Measurements from ENCODE around the gene ZKSCAN3. TPM values are rescaled to one million over a fixed set of nuclear protein-coding genes. Genes with fewer than 3 reads are reported as not detected.

Gene ZKSCAN3
- total and polyA plus RNA-seq, 10 of the 15 experiments (the other 5 are each of a cell fraction or from before 2014, with no cell fraction given) = 0.86 to 4.3 (median 3.1) TPM

GRCh38 chr6:28357036-28357435 lies 7.3 kb downstream of the ZKSCAN3 start:
- H3K27ac ChIP-seq (ENCODE audit: control insufficient read depth, insufficient read depth) = no peak overlapping the region
- POLR2A ChIA-PET = no interaction called here
- no peaks in the 10 kb centered on the region; a peak in 2 of 4 replicates for H3K36me3 ChIP-seq (ENCODE audit: control insufficient read depth in 2 of 2, insufficient read depth in 2 of 2, low read length in 1 of 2)
- WGBS (ENCODE audit: insufficient coverage, insufficient replicate concordance, low lambda C conversion rate, missing lambda C conversion rate) = 88% methylated on average over 6 of the region's 6 CpGs
- no peak overlapping the region for H3K4me3 ChIP-seq
- peaks cover 1% of the 10 kb centered on the region for H3K79me2 ChIP-seq (ENCODE audit: control insufficient read depth, insufficient read depth, low read length)
- DNase-seq (ENCODE audit: low read depth, low spot score) (no peak), ATAC-seq (no peak), FAIRE-seq (no peak)
- H2AFZ ChIP-seq (ENCODE audit: control insufficient read depth, low read depth, low read length) = no peak overlapping the region
- no peak overlapping the region for H3K9ac ChIP-seq (ENCODE audit: control insufficient read depth, insufficient read depth, low read length)
- H3K4me2 ChIP-seq (ENCODE audit: control insufficient read depth, insufficient read depth) = no peak overlapping the region
- in situ Hi-C loops (cut with MboI) (loop anchor here (5.0 to 25.0 kb wide), 3 partner anchors 225 to 1195 kb away; no protein-coding TSS in a partner anchor), intact Hi-C loops (cut with micrococcal nuclease; ENCODE audit: unreplicated experiment) (loop anchor here (5.0 to 10.0 kb wide), 5 partner anchors 90 to 1192 kb away; partner anchors contain the start of gene ZSCAN26)
- peaks cover 3% of the 10 kb centered on the region; the same call in 1 of the 2 replicates for H3K4me1 ChIP-seq (ENCODE audit: control insufficient read depth, insufficient read depth, low read length)
- BruUV-seq (replicated peaks) = no TSS peak
- RAD21 ChIA-PET (ENCODE audit: unreplicated experiment) = interaction anchor here (1.4 to 2.5 kb wide), 7 partner anchors 22 to 538 kb away, joined by 4 to 26 read pairs (median 14); partner anchors contain the start of genes ZSCAN16, ZSCAN26 and ZSCAN31
- no peaks in the 10 kb centered on the region for H4K20me1 ChIP-seq (ENCODE audit: control insufficient read depth, insufficient read depth)
- TF ChIP-seq TCF7 (IDR thresholded peaks at IDR 0.05; ENCODE audit: borderline replicate concordance) (no peak), ZNF217 (IDR thresholded peaks at IDR 0.05) (no peak), NBN (IDR thresholded peaks at IDR 0.05) (no peak), CREM (IDR thresholded peaks at IDR 0.05; ENCODE audit: low read depth) (no peak), EP300 (IDR thresholded peaks at IDR 0.05; ENCODE audit: borderline replicate concordance in 1 of 2, control insufficient read depth in 1 of 2, low read depth in 2 of 2, low read length in 2 of 2) (no peak), REST (IDR thresholded peaks at IDR 0.05; ENCODE audit: low read depth, low read length) (no peak), PAX8 (IDR thresholded peaks at IDR 0.05) (no peak), CEBPB (IDR thresholded peaks at IDR 0.05; ENCODE audit: borderline replicate concordance in 1 of 2, low read depth in 2 of 2, low read length in 2 of 2) (no peak), CUX1 (IDR thresholded peaks at IDR 0.05; ENCODE audit: insufficient replicate concordance, low read depth, low read length) (no peak), USF1 (IDR thresholded peaks at IDR 0.05; ENCODE audit: borderline replicate concordance, extremely low read length, insufficient read depth, low read depth, low read length) (no peak), ZNF274 (IDR thresholded peaks at IDR 0.05; ENCODE audit: insufficient read depth, insufficient read length) (no peak), YY1 (IDR thresholded peaks at IDR 0.05; ENCODE audit: low read depth, low read length) (no peak), ZNF622 (IDR thresholded peaks at IDR 0.05) (no peak), POU2F2 (IDR thresholded peaks at IDR 0.05; ENCODE audit: borderline replicate concordance, low read depth, low read length) (no peak), IRF4 (IDR thresholded peaks at IDR 0.05; ENCODE audit: low read depth, low read length) (no peak)
- SMC1A ChIA-PET (ENCODE audit: uncharacterized antibody, unreplicated experiment) = interaction anchor here (1.6 to 3.3 kb wide), 10 partner anchors 20 to 461 kb away, joined by 4 to 22 read pairs (median 11); partner anchors contain the start of genes ZSCAN26 and ZSCAN31
- H3K9me3 ChIP-seq (replicated peaks; ENCODE audit: control insufficient read depth, insufficient read depth, low read length) = no peaks in the 10 kb centered on the region; the same call in 2 of the 3 replicates
- H3K27me3 ChIP-seq (replicated peaks in 1 of 2; ENCODE audit: control insufficient read depth in 2 of 2, insufficient read depth in 2 of 2, low read length in 1 of 2) = no peaks in the 10 kb centered on the region
- CTCF ChIA-PET = interaction anchor here (0.6 to 4.6 kb wide), 11 partner anchors 12 to 461 kb away, joined by 3 to 44 read pairs (median 8); partner anchors contain the start of gene ZSCAN26

All from GM12878 (cell line).